Measurements from ENCODE around the gene PCSK4.

GRCh38 chr19:1467490-1468273 lies 22.5 kb downstream of the PCSK4 start:
- TF ChIP-seq CTCF (IDR thresholded peaks at IDR 0.05 in 2 of 3, conservative IDR thresholded peaks at IDR 0.05 in 1 of 3; ENCODE audit: borderline replicate concordance in 1 of 3, insufficient read depth in 1 of 3, low read depth in 2 of 3, low read length in 2 of 3): no peak
- TF ChIP-seq EZH2 (IDR thresholded peaks at IDR 0.05): no peak
- TF ChIP-seq ELF1 (IDR thresholded peaks at IDR 0.05; ENCODE audit: borderline replicate concordance, low read depth): no peak
- TF ChIP-seq JUND (IDR thresholded peaks at IDR 0.05): no peak
- no peak for TF ChIP-seq RAD21 (IDR thresholded peaks at IDR 0.05; ENCODE audit: low read depth)
